ENCODE results near the gene CHRNA4.
"Not testable (repeated sequence)": the region's sequence is repeated elsewhere in the genome, so short reads cannot be mapped to it uniquely, and the experiment has no call there.

Gene CHRNA4

GRCh38 chr20:63397155-63397843, 36.1 kb upstream of the CHRNA4 start:
- DNase-seq = no peak

- DNase-seq = no peak
These were observed 35.2 kb upstream of the CHRNA4 start for GRCh38 chr20:63396300-63396699.

- no peak for DNase-seq
These were observed 34.6 kb upstream of the CHRNA4 start for GRCh38 chr20:63395723-63396122.

- DNase-seq = no peak
These were observed 33.8 kb upstream of the CHRNA4 start for GRCh38 chr20:63394920-63395455.

GRCh38 chr20:63394069-63394919, 33.1 kb upstream of the CHRNA4 start:
- DNase-seq = no peak

DNA sequence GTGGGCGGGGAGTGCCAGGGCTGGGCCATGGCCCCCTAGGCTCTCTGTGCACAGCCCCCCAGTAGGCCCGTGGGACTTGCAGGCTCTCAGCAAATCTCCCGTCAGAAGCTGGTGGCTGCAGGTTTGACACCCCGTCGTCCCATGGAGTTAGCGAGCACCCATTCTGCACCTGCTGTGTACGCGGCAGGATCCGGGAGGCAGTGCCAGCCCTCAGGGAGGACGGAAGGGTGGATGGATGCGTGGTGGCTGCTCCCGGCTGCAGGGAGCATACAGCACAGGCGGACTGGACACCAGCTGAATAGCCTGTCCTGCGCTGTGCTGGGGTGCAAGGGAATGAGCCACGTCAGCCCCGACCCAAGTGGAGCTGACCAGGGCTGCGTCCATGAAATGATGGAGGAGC, 32.4 kb upstream of the CHRNA4 start:
- DNase-seq = no peak

- no peak for DNase-seq
These were observed 31.6 kb upstream of the CHRNA4 start for GRCh38 chr20:63392465-63393365.

GRCh38 chr20:63387917-63388316, 26.8 kb upstream of the CHRNA4 start:
- DNase-seq = no peak

GRCh38 chr20:63387393-63387792, 26.2 kb upstream of the CHRNA4 start:
- DNase-seq = no peak

GRCh38 chr20:63386491-63386890, 25.3 kb upstream of the CHRNA4 start:
- no peak for DNase-seq

DNA sequence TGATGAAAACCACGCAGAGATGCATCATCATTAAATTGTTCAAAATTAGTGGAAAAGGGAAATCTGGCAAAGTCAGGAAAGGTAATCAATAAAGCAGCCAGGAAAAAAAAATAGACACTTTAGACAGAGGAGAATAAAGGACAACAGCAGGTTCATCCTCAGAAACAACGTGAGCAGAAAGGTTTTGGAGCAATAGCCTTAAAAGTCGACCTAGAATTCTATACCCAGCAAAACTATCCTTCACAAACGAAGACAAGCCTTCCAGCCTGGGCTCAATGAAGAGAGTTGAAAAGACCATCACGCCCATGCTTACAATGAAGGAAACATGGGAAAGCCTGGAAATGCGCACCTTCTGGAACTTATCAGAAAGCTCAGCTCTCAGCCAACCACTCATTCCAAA, 24.7 kb upstream of the CHRNA4 start:
- no peak for DNase-seq

DNA sequence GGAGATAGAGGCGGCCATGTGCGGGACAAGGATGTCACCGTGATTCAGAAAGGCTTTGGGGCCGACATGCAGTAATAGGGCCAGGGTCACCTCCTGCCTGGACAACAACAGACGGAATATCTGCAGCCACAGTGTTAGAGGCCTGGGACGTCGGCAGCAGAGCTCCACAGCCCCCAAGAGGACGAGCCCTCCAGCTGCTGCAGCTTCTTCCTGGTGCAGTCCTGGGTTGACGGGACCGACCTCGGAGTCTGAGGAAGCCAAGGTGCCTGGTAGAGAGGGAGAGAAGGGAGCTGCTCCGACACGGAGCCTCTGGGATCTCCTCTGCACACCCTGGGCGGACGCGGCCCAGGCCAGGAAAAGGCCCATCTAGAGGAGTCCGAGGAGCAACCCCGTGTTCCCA, 23.2 kb upstream of the CHRNA4 start:
- DNase-seq = no peak

DNA sequence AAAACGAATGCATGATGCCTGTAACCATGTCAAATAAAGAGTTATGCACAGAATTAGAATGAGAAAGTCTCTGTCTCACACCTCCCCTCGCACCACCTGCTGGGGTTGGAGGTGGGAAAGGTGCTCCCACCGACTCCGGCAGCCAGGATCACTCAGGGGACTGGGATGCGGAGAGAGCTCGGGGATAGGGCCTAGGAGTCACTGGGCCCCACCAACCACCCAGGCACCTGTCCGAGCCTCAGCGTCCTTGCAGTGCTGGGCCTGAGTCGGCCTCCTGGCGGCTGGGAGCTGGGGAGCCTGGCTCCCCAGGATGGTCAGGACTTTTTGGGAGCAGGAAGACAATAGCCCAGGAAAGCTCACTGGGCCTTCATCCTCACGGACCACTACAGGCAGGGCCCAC, 22.4 kb upstream of the CHRNA4 start:
- DNase-seq = no peak

- DNase-seq = no peak
These were observed 21.6 kb upstream of the CHRNA4 start for GRCh38 chr20:63382551-63383300.

- DNase-seq = peak; percentile 37
These were observed 20.8 kb upstream of the CHRNA4 start for GRCh38 chr20:63381781-63382431.

DNA sequence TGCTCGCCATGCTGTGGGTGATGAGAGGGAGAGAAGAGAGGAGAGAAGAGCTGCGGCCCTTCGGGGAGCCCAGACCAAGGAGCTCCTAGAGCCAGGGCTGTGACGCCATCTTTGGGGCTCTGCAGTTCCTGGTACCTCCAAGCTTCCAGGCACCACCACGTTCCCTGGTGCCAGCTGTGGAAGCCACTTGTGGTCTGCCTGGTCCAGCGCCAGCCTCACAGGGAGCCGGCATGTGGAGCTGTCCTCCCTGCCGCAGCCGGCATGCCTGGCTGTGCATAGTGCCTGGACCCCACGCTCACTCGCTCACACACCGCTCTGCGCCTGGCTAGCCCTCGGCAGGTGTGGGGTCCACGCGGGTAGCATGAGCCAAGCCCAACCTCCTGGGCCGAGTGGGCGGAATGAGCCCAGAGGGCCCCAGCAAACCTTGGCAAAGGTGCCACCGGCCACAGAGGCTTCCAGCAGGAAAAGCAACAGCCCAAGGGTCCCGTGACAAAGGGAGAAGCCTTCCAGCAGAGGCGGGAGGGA, 19.3 kb upstream of the CHRNA4 start:
- DNase-seq = no peak

GRCh38 chr20:63379872-63380271, 18.7 kb upstream of the CHRNA4 start:
- not testable (repeated sequence) for DNase-seq

GRCh38 chr20:63379296-63379695, 18.1 kb upstream of the CHRNA4 start:
- DNase-seq = no peak

DNA sequence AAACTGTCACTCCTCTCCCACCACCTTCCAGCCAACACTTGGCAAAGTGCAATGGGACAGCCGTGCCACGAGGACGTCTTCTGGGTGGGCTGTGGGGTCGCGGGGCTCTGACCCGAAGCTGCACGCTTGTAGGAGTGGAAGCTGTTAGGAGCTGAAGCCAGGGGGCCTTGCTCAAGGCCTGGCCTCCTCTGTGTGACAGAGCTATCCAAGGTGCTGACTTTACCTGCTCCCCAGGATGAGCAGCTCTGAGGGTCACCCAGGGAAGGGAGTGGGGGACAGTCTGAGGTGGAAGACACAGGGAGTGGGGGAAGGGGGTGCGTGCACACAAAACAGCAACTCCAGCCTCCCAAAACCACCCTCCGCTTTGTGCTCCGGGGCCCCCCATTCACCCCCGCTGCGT, 17.5 kb upstream of the CHRNA4 start:
- DNase-seq = no peak

DNA sequence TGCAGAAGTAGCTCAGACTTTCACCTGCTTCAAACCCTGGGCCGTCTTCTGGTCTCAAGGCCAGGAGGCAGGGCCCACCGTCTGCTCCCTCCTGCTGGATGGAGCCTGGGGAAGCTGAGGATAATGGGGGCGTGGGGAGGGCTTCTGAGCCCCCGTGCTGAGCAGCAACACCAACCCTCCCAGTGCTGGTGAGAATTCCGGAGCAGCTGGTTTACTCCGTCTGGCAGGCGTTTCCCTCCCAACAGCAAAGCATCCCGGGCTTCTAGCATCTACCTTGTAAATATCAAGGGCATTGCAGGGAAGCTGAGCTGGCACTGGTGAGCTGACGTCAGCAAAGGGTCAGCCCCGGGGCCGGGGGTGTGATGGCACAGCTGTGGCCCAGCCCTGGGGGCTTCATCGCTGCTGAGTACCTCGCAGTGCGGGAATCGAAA, 16.8 kb upstream of the CHRNA4 start:
- no peak for DNase-seq

DNA sequence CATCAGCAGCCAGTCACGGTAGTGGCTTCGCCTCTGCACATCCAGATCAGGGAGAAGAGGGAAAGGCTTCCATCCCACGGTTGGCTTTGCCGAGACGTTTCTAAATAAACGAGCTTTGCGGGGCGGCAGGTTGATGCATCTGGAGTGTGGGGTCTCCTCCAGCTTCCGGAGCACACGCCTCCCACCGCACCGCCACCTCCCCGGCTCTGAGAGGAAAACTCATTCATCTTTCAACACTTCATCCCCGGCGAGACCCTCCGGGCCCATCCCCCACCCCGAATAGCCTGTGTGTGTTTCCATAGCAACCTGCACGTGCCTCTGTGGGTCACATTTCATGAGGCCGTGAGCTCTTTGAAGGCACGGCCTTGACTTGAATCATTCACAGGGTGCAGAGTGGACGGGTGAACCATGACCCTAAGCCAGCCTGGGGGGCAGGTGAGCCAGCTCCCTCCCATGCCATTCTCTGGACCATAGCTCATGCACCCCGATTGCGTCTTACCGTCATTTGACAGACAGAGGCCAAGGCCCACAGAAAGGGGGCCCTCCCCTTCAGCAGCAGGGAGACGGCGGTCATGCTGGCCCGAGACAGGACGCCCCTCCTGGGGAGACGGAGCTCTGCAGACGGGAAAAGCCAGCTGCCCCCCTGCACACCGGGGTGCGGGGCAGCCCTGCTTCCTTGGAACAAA, 16.2 kb upstream of the CHRNA4 start:
- DNase-seq = no peak
